PC-9 (cell line): ENCODE measurements around the gene RBFOX2. TPM values are rescaled to one million over a fixed set of nuclear protein-coding genes. Genes with fewer than 3 reads are reported as not detected.

Source experiments
- BruUV-seq: library from RNA; stranded (reverse); fragments of 400-500 nt; replicated peaks from 2 replicates; lab custom pipeline; 2021; lab: Mats Ljungman, UMichigan
- CTCF ChIA-PET: fragments of 300-600 bp; sonication (Branson Sonifier 250); formaldehyde crosslinking; loops from one replicate; lab custom pipeline; 2022; ENCODE audit warnings: antibody characterized with exemption; lab: Charles Lee
- POLR2A ChIA-PET: fragments of 300-600 bp; sonication (Branson Sonifier 250); formaldehyde crosslinking; loops from one replicate; lab custom pipeline; 2022; ENCODE audit warnings: antibody characterized with exemption; ENCODE audit not compliant: unreplicated experiment; lab: Charles Lee
- DNase-seq, 2 experiments: peaks; one replicate each; pipeline versions ENCODE4 v3.0.0 to v3.0.0-alpha.2; 2015 to 2022; ENCODE audit warnings: mixed read lengths in 1 of 2
- H2AFZ ChIP-seq: fragments of 200-600 bp; sonication (generic); 2 replicates; pipeline ENCODE4 v1.8.1; 2017; ENCODE audit warnings: antibody characterized with exemption
- H3F3A ChIP-seq: fragments of 200-600 bp; sonication (generic); 2 replicates; pipeline ENCODE4 v1.8.1; 2017; ENCODE audit warnings: antibody characterized with exemption, mild to moderate bottlenecking, low read depth; ENCODE audit not compliant: insufficient read depth
- H3K27ac ChIP-seq: fragments of 200-600 bp; sonication (generic); 2 replicates; pipeline ENCODE4 v1.6.1; 2016; ENCODE audit warnings: mixed run types
- H3K27me3 ChIP-seq: fragments of 200-600 bp; sonication (generic); 2 replicates; pipeline ENCODE4 v1.6.1; 2016; ENCODE audit warnings: low read depth, mixed run types; ENCODE audit not compliant: insufficient read depth
- H3K36me3 ChIP-seq: fragments of 200-600 bp; sonication (generic); 2 replicates; pipeline ENCODE4 v1.6.1; 2016; ENCODE audit warnings: low read depth, mixed run types
- H3K4me1 ChIP-seq: fragments of 200-600 bp; sonication (generic); replicated peaks from 2 replicates; pipeline ENCODE4 v1.6.1; 2016; ENCODE audit warnings: mixed run types; ENCODE audit not compliant: insufficient read depth
- H3K4me2 ChIP-seq: fragments of 200-600 bp; sonication (generic); 2 replicates; pipeline ENCODE4 v1.6.1; 2017; ENCODE audit warnings: mixed run types
- H3K4me3 ChIP-seq: fragments of 200-600 bp; sonication (generic); 2 replicates; pipeline ENCODE4 v1.6.1; 2016; ENCODE audit warnings: mixed run types
- H3K79me2 ChIP-seq: fragments of 200-600 bp; sonication (generic); 2 replicates; pipeline ENCODE4 v1.6.1; 2017; ENCODE audit warnings: low read depth, mixed run types
- H3K9me2 ChIP-seq: fragments of 200-600 bp; sonication (generic); 2 replicates; pipeline ENCODE4 v1.8.1; 2017; ENCODE audit warnings: mild to moderate bottlenecking; ENCODE audit not compliant: insufficient read depth
- H3K9me3 ChIP-seq: fragments of 200-600 bp; sonication (generic); 2 replicates; pipeline ENCODE4 v1.8.1; 2016; ENCODE audit warnings: low read depth; ENCODE audit not compliant: insufficient read depth
- H4K20me1 ChIP-seq: fragments of 200-600 bp; sonication (generic); 2 replicates; pipeline ENCODE4 v1.8.1; 2017; ENCODE audit not compliant: insufficient read depth
- EZH2 ChIP-seq: fragments of 200-600 bp; sonication (generic); IDR thresholded peaks from 2 replicates; pipeline ENCODE4 v1.8.0; 2017; ENCODE audit warnings: antibody characterized with exemption, low read depth
- intact Hi-C: fragments of 100-400 bp; cut with micrococcal nuclease; formaldehyde crosslinking; loops from one replicate; pipeline ENCODE4 v1.10.0; 2022; ENCODE audit not compliant: unreplicated experiment
- total RNA-seq: library from RNA; stranded (reverse); gene quantifications from 2 replicates; pipeline ENCODE4 v1.2.3, GENCODE V29; 2021
- TF ChIP-seq, protein P1 (sequence below): fragments of 200-600 bp; sonication (generic); conservative IDR thresholded peaks from 2 replicates; pipeline ENCODE4 v1.6.1; 2017; ENCODE audit warnings: mixed run types, antibody characterized with exemption, mild to moderate bottlenecking, moderate library complexity

The RBFOX2 gene
- total RNA-seq, 1 experiment from 2014 or later: 109 TPM

DNA sequence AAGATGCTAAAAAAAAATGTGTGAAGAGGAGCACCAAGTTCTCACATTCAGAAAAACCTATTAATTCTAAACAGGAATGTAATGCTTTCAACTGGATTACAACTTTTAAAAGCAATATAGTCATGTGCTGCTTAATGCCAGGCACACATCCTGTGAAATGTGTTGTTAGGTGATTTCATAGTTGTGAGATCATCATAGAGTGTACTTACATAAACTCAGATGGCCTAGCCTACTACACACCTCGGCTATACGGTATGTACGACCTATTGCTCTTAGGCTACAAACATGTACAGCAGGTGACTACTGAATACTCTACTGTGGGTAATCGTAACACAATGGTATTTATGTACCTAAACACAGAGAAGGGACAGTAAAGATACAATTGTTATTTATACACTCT is 142.3 kb downstream of the RBFOX2 start:
- POLR2A ChIA-PET: no interaction called here
- Histone ChIP-seq H3K9me2 (no peaks in the 10 kb centered on the region), H3K4me2 (no peak overlapping the region), H3K27me3 (no peaks in the 10 kb centered on the region), H3K9me3 (no peaks in the 10 kb centered on the region; the same call in 1 of the 2 replicates), H3K4me3 (no peak overlapping the region), H3K4me1 (peaks cover 43% of the 10 kb centered on the region), H3K79me2 (peaks cover 89% of the 10 kb centered on the region), H3F3A (peaks cover 46% of the 10 kb centered on the region; the same call in 1 of the 2 replicates), H3K36me3 (peaks cover 11% of the 10 kb centered on the region), H2AFZ (no peak overlapping the region), H3K27ac (peak overlapping the region; percentile 43; the same call in 1 of the 2 replicates), H4K20me1 (peaks cover 4% of the 10 kb centered on the region; the same call in 1 of the 2 replicates)
- intact Hi-C loops: no loop called here
- BruUV-seq: no TSS peak
- CTCF ChIA-PET: no interaction called here
- DNase-seq: no peak
- no peak for TF ChIP-seq EZH2
- TF ChIP-seq, protein P1, sequence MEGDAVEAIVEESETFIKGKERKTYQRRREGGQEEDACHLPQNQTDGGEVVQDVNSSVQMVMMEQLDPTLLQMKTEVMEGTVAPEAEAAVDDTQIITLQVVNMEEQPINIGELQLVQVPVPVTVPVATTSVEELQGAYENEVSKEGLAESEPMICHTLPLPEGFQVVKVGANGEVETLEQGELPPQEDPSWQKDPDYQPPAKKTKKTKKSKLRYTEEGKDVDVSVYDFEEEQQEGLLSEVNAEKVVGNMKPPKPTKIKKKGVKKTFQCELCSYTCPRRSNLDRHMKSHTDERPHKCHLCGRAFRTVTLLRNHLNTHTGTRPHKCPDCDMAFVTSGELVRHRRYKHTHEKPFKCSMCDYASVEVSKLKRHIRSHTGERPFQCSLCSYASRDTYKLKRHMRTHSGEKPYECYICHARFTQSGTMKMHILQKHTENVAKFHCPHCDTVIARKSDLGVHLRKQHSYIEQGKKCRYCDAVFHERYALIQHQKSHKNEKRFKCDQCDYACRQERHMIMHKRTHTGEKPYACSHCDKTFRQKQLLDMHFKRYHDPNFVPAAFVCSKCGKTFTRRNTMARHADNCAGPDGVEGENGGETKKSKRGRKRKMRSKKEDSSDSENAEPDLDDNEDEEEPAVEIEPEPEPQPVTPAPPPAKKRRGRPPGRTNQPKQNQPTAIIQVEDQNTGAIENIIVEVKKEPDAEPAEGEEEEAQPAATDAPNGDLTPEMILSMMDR: no peak

DNA sequence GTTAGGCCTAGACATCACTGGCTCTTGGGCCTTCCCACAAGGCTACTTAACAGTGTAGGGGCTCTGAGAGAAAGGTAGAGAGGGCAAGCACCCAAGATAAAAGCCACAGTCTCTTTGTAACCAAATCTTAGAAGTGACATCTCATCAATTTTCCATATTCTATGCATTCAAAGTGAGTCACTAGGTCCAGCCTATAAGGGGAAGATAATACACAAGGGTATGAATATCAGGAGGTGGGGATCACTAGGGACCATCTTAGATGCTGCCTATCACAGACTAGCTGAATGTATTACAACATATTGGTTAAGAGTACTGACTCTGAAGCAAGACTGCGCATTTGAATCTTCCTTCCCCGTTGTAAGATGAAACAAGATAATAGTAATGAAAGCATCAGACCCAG is 144.1 kb downstream of the RBFOX2 start:
- no TSS peak for BruUV-seq
- Histone ChIP-seq H3K9me2 (no peaks in the 10 kb centered on the region), H3K4me3 (no peak overlapping the region), H3K4me1 (peaks cover 43% of the 10 kb centered on the region), H3F3A (peaks cover 51% of the 10 kb centered on the region; the same call in 1 of the 2 replicates), H3K27ac (peak overlapping the region; percentile 44; the same call in 1 of the 2 replicates), H3K27me3 (no peaks in the 10 kb centered on the region), H4K20me1 (peaks cover 4% of the 10 kb centered on the region; the same call in 1 of the 2 replicates), H3K79me2 (peaks cover 91% of the 10 kb centered on the region), H3K4me2 (no peak overlapping the region), H2AFZ (no peak overlapping the region), H3K9me3 (no peaks in the 10 kb centered on the region; the same call in 1 of the 2 replicates), H3K36me3 (peaks cover 7% of the 10 kb centered on the region)
- CTCF ChIA-PET: no interaction called here
- intact Hi-C loops: no loop called here
- TF ChIP-seq, protein P1: no peak
- no peak for TF ChIP-seq EZH2
- POLR2A ChIA-PET: no interaction called here
- DNase-seq: no peak

DNA sequence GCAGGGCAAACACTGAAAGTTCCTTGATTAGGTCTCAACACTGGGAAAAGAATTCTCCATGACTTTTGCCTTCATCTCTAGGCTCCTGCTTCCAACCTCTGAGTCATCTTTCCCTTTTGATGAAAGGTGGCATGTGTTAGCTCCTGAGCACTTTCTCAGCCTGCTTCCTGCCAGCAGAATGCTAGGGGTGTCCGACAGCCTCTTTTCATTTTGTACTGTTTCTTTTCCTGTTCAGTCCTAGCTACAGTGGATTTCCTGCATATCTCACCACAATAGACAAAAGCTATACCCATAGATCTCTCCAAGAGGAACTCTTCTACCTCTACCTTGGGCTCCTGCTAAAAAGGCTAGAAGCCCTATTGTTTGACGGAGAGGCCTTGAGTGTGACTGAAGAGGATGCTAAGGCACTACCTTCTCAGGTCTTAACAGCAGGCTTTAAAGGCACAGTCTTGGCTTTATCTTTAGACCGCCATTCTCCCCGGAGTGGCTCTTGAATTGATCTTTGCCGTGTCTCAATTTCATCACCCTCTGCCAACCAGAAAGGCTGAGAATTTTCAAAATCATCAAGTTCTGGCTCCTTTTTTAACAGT is 145.5 kb downstream of the RBFOX2 start:
- 0 out of 2 replicates have a peak, but pooled peaks cover under 1% of the 10 kb centered on the region for H3K36me3 ChIP-seq
- ChIA-PET POLR2A (interaction anchor here (0.7 kb wide), 1 partner anchor 13 kb away, joined by 3 read pairs; no protein-coding TSS in a partner anchor), CTCF (no interaction called here)
- H2AFZ ChIP-seq: no peak overlapping the region
- no peaks in the 10 kb centered on the region for H3K27me3 ChIP-seq
- DNase-seq: peak; percentile 32 to 65
- H3K27ac ChIP-seq: peak overlapping the region; percentile 44
- TF ChIP-seq EZH2: no peak
- TF ChIP-seq, protein P1: no peak
- H3K4me2 ChIP-seq: peak overlapping the region; percentile 20
- no peaks in the 10 kb centered on the region for H3K9me2 ChIP-seq
- H3K4me1 ChIP-seq: peaks cover 39% of the 10 kb centered on the region
- peaks cover 91% of the 10 kb centered on the region for H3K79me2 ChIP-seq
- intact Hi-C loops: no loop called here
- H3K4me3 ChIP-seq: no peak overlapping the region
- peaks cover 4% of the 10 kb centered on the region; the same call in 1 of the 2 replicates for H4K20me1 ChIP-seq
- H3K9me3 ChIP-seq: no peaks in the 10 kb centered on the region
- no TSS peak for BruUV-seq
- peaks cover 46% of the 10 kb centered on the region; the same call in 1 of the 2 replicates for H3F3A ChIP-seq
